OCI-LY3 (cell line): ENCODE measurements around the gene UNC93B1.

Source experiments
- H2AFZ ChIP-seq: fragments of 200-600, 300-600 bp; shearing (Covaris generic); 2 replicates; pipeline ENCODE4 v1.6.0; 2014; ENCODE audit warnings: antibody characterized with exemption, low read depth, low read length
- H3K27ac ChIP-seq: fragments of 200-600, 300-600 bp; sonication (generic); 2 replicates; pipeline ENCODE4 v1.5.1; 2014; ENCODE audit warnings: mild to moderate bottlenecking, low read length, moderate library complexity, mixed read lengths
- H3K27me3 ChIP-seq: fragments of 200-600, 300-600 bp; sonication (generic); 2 replicates; pipeline ENCODE4 v1.6.1; 2014; ENCODE audit warnings: low read depth, low read length, mixed read lengths
- H3K36me3 ChIP-seq: fragments of 200-600, 300-600 bp; sonication (generic); replicated peaks from 2 replicates; pipeline ENCODE3; 2014; ENCODE audit warnings: low read depth, low read length, mixed read lengths
- H3K4me1 ChIP-seq: fragments of 300-600, 200-600 bp; sonication (generic); 2 replicates; pipeline ENCODE4 v1.6.1; 2014; ENCODE audit warnings: low read length, mixed read lengths
- H3K4me2 ChIP-seq: fragments of 200-600, 300-600 bp; sonication (generic); 2 replicates; pipeline ENCODE4 v1.6.1; 2014; ENCODE audit warnings: low read length, mixed read lengths
- H3K4me3 ChIP-seq: fragments of 300-600, 200-600 bp; sonication (generic); 2 replicates; pipeline ENCODE4 v1.5.1; 2014; ENCODE audit warnings: antibody characterized with exemption, mild to moderate bottlenecking, low read length, moderate library complexity
- H3K79me2 ChIP-seq: fragments of 300-600, 200-600 bp; shearing (Covaris generic); 2 replicates; pipeline ENCODE4 v1.6.1; 2014; ENCODE audit warnings: mild to moderate bottlenecking, low read length, mixed read lengths
- H3K9ac ChIP-seq: fragments of 300-600, 200-600 bp; shearing (Covaris generic); 2 replicates; pipeline ENCODE4 v1.6.0; 2014; ENCODE audit warnings: mild to moderate bottlenecking, low read length, moderate library complexity
- H3K9me3 ChIP-seq: fragments of 200-600, 300-600 bp; shearing (Covaris generic); 2 replicates; pipeline ENCODE4 v1.6.1; 2014; ENCODE audit warnings: low read length, mixed read lengths; ENCODE audit not compliant: insufficient read depth
- H4K20me1 ChIP-seq: fragments of 200-600, 300-600 bp; sonication (generic); 2 replicates; pipeline ENCODE4 v1.6.1; 2016; ENCODE audit warnings: low read length, mixed read lengths; ENCODE audit not compliant: insufficient read depth
- EZH2phosphoT487 ChIP-seq: fragments of 200-600 bp; shearing (Covaris generic); IDR thresholded peaks from 2 replicates; pipeline ENCODE4 v1.6.1; 2018; ENCODE audit warnings: antibody characterized with exemption, mixed run types, low read depth
- TF ChIP-seq, protein P1 (sequence below): fragments of 200-600, 300-600 bp; sonication (generic); IDR thresholded peaks from 2 replicates; pipeline ENCODE4 v1.5.1; 2014; ENCODE audit warnings: antibody characterized with exemption, low read length, low read depth

UNC93B1 gene

DNA sequence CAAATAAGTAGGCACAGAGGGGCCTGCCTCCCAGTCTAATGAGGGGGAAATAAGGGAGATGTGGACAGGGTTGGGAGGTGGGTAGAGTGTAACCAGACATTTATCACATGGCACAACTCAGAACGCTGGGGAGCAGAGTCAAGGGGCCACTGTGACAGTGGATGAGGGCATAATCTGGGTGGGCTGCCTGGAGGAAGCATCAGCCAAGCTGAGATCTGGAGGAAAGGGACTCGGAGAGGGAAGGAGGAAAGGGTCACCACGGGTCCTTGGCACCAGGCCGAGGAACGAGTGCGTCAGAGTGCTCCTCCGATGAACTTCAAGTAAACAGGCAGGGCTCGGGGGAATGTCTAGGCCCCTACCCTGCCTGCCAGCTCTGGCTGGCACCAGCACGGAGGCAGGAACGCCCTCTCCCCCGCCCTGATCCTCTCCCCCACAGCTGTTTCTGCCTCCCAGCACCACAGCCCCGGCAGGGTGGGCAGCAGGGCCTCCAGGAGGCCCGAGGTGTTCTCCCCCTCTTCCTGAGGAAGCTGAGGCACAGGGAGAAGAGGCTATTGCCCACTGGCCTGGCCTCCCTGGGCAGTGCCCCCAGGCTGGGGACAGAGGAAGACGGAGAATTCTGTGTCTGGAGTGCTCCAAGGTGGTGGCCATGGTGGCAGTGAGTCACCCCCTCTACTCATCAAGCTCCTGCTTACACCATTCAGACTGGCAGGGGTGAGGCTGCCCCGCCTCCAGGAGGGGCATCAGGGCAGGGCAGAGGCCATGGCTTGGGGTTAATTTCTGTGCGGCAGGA lies 10.5 kb upstream of the UNC93B1 start:
- Histone ChIP-seq H2AFZ (no peak overlapping the region), H3K4me3 (no peak overlapping the region), H3K4me2 (no peak overlapping the region), H3K4me1 (peaks cover 19% of the 10 kb centered on the region), H4K20me1 (no peaks in the 10 kb centered on the region), H3K9me3 (no peaks in the 10 kb centered on the region), H3K36me3 (no peaks in the 10 kb centered on the region), H3K79me2 (no peaks in the 10 kb centered on the region), H3K9ac (no peak overlapping the region), H3K27ac (no peak overlapping the region), H3K27me3 (no peaks in the 10 kb centered on the region)
- TF ChIP-seq, protein P1, sequence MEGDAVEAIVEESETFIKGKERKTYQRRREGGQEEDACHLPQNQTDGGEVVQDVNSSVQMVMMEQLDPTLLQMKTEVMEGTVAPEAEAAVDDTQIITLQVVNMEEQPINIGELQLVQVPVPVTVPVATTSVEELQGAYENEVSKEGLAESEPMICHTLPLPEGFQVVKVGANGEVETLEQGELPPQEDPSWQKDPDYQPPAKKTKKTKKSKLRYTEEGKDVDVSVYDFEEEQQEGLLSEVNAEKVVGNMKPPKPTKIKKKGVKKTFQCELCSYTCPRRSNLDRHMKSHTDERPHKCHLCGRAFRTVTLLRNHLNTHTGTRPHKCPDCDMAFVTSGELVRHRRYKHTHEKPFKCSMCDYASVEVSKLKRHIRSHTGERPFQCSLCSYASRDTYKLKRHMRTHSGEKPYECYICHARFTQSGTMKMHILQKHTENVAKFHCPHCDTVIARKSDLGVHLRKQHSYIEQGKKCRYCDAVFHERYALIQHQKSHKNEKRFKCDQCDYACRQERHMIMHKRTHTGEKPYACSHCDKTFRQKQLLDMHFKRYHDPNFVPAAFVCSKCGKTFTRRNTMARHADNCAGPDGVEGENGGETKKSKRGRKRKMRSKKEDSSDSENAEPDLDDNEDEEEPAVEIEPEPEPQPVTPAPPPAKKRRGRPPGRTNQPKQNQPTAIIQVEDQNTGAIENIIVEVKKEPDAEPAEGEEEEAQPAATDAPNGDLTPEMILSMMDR, result no peak
- no peak for TF ChIP-seq EZH2phosphoT487

GRCh38 chr11:68013611-68014156 lies 9.8 kb upstream of the UNC93B1 start:
- no peak overlapping the region for H3K4me3 ChIP-seq
- H3K27me3 ChIP-seq, result no peaks in the 10 kb centered on the region
- H3K9ac ChIP-seq, result no peak overlapping the region
- no peaks in the 10 kb centered on the region for H3K79me2 ChIP-seq
- no peaks in the 10 kb centered on the region for H3K9me3 ChIP-seq
- TF ChIP-seq, protein P1, result no peak
- TF ChIP-seq EZH2phosphoT487, result no peak
- no peaks in the 10 kb centered on the region for H3K36me3 ChIP-seq
- H3K4me2 ChIP-seq, result no peak overlapping the region
- H4K20me1 ChIP-seq, result no peaks in the 10 kb centered on the region
- H3K4me1 ChIP-seq, result peaks cover 25% of the 10 kb centered on the region
- no peak overlapping the region for H3K27ac ChIP-seq
- no peak overlapping the region for H2AFZ ChIP-seq

- H2AFZ ChIP-seq, result no peak overlapping the region
- no peak overlapping the region for H3K4me3 ChIP-seq
- no peaks in the 10 kb centered on the region for H3K27me3 ChIP-seq
- no peak overlapping the region for H3K27ac ChIP-seq
- peaks cover 32% of the 10 kb centered on the region for H3K4me1 ChIP-seq
- H4K20me1 ChIP-seq, result no peaks in the 10 kb centered on the region
- no peaks in the 10 kb centered on the region for H3K36me3 ChIP-seq
- no peak overlapping the region for H3K4me2 ChIP-seq
- TF ChIP-seq EZH2phosphoT487, result no peak
- TF ChIP-seq, protein P1, result no peak
- no peaks in the 10 kb centered on the region for H3K9me3 ChIP-seq
- no peaks in the 10 kb centered on the region for H3K79me2 ChIP-seq
- H3K9ac ChIP-seq, result no peak overlapping the region
These were observed 9.1 kb upstream of the UNC93B1 start for GRCh38 chr11:68012843-68013610.
